ENCODE measurements around the gene RGS12.

RGS12 gene

DNA sequence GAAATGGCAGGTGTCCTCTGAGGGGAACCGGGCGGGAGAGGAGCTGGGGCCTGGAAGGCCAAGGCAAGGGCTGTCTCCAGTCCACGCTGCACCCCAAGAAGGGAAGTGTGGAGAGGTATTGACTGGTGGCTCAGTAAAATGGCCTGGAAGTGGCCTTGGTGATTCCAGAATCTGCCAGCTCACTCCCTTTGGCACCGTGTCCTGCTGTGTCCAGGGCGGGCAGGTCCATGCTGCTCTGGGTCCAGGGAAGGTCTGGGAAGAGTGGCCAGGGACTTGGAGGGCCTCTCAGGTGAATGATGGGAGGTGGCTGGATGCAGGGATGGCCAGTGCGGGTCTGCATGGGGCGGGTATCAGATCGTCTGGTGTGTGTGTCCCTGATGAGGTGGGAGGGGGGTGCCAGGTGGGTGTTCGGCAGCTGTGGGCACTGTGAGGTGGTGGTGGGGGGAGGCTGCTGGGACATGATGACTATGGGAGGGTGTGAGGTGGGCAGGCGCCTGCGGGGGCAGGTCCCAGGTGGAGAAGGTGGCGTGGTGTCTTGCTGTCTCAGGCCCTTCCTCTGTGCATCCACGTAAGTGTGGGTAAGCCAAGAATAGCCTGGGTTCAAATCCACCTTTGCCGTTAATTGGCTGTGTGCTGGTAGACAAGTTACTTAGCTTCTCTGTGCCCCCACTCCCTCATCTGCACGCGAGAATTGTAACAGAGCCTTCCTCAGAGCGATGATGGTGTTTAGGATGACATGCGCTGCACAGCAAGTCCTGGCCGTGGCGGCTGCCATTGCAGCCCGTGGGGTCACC is 17.7 kb downstream of the RGS12 start:
- TF ChIP-seq, protein P1, sequence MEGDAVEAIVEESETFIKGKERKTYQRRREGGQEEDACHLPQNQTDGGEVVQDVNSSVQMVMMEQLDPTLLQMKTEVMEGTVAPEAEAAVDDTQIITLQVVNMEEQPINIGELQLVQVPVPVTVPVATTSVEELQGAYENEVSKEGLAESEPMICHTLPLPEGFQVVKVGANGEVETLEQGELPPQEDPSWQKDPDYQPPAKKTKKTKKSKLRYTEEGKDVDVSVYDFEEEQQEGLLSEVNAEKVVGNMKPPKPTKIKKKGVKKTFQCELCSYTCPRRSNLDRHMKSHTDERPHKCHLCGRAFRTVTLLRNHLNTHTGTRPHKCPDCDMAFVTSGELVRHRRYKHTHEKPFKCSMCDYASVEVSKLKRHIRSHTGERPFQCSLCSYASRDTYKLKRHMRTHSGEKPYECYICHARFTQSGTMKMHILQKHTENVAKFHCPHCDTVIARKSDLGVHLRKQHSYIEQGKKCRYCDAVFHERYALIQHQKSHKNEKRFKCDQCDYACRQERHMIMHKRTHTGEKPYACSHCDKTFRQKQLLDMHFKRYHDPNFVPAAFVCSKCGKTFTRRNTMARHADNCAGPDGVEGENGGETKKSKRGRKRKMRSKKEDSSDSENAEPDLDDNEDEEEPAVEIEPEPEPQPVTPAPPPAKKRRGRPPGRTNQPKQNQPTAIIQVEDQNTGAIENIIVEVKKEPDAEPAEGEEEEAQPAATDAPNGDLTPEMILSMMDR (IDR thresholded peaks at IDR 0.05), result no peak

DNA sequence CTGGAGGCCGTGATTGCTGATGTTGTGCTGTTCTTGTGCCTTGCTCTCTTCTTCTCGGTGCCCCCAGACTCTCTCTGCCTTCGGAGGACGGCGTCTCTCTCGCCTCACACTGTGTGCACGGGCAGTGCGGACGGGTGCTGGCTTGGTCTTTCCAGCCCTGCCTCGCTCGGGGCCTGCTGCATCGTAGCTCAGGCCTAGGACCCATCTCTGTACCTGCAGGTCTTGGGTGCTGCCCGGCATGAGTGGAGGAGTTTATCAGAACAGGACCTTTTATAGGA is 18.2 kb downstream of the RGS12 start:
- TF ChIP-seq, protein P1 (IDR thresholded peaks at IDR 0.05), result no peak

DNA sequence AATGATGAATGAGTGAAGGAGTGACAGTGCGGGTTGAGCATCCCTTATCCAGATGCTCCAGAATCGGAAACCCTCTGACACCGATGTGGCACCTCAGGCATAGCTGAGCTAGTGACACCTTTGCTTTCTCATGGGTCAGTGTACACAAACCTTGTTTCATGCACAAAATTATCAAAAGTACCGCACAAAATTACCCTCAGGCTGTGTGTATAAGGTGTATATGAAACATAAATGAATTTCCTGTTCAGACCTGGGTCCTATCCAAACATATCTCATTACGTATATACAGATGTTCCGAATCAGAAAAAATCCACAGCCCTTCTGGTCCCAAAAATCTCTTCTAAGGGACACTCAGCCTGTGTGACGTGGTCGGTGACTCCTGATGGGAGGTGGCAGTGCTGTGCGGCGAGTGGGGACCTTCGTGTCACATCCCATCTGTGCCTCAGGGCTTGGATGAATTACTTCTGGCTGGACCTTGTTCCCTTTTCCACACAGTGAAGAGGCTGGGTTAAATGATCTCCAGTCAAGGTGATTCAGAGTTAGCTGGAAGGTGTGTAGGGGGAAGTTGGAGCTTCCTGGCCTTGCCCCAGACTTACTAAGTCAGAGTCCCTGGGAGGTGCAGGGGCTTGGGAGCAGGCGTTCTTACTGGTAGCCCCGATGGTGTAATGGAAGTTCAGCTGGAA is 18.8 kb downstream of the RGS12 start:
- TF ChIP-seq, protein P1 (IDR thresholded peaks at IDR 0.05), result no peak

DNA sequence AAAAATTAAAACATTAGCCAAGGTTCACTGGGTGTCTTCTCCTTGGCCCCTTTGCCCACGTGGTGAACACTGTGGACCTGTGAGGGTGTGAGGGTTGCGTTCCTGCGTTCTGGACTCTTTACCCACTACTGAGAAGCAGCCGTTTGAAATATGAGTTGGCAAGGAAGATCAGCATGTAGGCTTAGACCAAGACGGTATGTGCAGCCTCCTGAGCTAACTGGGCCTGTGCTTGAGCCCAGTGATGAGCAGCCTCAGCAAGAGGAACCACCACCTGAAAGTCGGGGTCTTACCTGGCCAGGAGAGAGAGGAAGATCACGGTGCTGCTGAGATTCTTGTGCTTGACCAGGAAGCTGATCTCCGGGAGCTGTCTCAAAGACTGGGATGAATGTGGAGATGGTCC is 19.5 kb downstream of the RGS12 start:
- TF ChIP-seq, protein P1 (IDR thresholded peaks at IDR 0.05), result no peak

DNA sequence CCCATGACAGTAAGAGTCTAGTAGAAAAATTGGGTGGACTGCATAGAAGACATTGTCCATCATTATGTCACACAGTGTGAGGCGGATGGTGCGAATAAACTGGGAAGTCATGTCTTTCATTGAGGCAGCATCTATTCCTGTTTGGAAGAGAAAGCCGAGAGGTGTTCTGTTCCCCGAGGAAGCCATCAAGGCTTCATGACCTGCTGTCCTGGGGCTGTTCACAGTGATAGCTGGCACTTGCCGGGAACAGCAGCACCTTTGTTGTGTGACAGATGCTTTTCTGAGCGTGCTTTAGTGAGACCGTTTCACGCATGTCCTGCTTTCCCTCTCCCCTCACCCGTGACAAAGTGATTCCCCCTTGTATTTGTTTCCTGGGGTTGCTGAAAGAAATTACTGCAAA is 20.3 kb downstream of the RGS12 start:
- TF ChIP-seq, protein P1 (IDR thresholded peaks at IDR 0.05), result no peak

DNA sequence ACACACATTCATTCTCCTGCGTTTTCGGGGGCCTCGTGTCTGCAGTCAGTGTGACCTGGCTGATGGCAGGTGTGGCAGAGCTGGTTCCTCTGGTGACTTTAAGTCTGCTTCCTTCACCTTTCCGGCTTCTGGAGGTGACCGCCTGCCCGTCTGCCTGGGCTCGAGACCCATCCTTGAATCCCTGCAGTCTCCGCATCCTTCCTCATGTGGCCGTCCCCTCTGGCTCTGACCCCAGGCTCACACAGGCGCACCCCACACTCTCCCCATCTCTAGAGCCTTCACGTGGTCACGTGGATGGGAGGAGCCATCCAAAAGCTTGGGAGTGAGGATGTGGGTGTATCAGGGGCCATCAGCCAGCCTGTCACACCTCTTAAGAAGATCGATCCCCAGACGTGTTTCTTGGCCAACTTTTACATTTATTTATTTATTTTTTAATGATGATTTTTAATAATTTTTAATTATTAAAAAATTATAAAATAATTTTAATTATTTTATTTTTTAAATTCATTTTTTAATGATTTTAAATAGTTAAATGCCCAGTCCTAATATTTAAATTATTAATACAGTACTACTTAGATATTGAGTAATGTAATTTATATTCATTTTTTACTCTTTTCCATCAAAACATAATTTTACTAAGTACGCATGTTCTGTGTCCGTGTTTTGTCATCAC is 20.9 kb downstream of the RGS12 start:
- TF ChIP-seq, protein P1 (IDR thresholded peaks at IDR 0.05), result no peak

DNA sequence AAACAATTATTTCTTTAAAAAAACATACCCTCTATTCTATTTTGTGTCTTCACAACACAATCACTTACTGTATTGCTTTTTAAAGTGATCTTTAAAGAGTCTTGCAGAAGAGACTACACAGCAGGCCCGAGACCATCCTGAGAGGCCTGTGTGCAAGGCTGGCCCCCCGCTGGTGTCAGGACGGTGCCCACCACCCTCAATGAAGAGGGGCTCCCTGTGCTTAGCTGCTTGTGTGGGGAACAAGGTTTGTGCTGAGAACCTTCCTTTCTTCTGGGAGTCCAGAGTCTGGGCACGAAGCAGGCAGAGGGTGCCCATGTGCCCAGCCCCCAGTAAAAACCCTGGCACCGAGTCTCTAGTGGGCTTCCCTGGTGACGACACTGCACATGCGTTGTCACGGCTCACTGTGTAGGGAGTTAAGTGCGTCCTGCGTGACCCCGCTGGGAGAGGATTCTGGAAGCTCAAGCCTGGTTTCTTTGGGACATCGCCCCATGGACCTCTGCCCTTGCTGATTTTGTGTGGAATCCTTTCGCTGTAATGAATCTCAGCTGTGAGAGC is 22.0 kb downstream of the RGS12 start:
- TF ChIP-seq, protein P1 (IDR thresholded peaks at IDR 0.05), result no peak

Measured in LNCAP (cell line).